Breast epithelium (tissue), 4 donors: ENCODE results near the gene GRIN2B. TPM values are rescaled to one million over a fixed set of nuclear protein-coding genes. Genes with fewer than 3 reads are reported as not detected.

ENCODE experiments used
- DNase-seq, 2 donors: peaks; one replicate each; pipeline ENCODE4 v3.0.0-alpha.2; 2019; ENCODE audit warnings: low spot score in 2 of 2
- H3K27ac ChIP-seq, 2 donors: fragments of 200-600 bp; sonication (generic) in 1 of 2; one replicate each; pipeline ENCODE4 v1.5.1; 2016 to 2019; ENCODE audit warnings: mild to moderate bottlenecking in 1 of 2
- H3K27me3 ChIP-seq, 2 donors: fragments of 200-600 bp; sonication (generic) in 1 of 2; one replicate each; pipeline versions ENCODE4 v1.5.1 to v1.6.0; 2017 to 2019; ENCODE audit warnings: control low read depth in 1 of 2, mild to moderate bottlenecking in 1 of 2
- H3K36me3 ChIP-seq: fragments of 200-600 bp; one replicate; pipeline ENCODE4 v1.5.1; 2019
- H3K4me1 ChIP-seq, 2 donors: fragments of 200-600 bp; sonication (generic); one replicate each; pipeline ENCODE4 v1.5.1; 2016 to 2019; ENCODE audit warnings: control low read depth in 1 of 2
- H3K4me3 ChIP-seq, 3 donors: fragments of 200-600 bp; sonication (generic); 1 replicate in 2 of 3; 2 replicates in 1 of 3; pipeline ENCODE4 v1.5.1; 2016 to 2019; ENCODE audit warnings: mild to moderate bottlenecking in 3 of 3, moderate library complexity in 2 of 3
- H3K9me3 ChIP-seq, 2 donors: fragments of 200-600 bp; sonication (generic) in 1 of 2; one replicate each; pipeline ENCODE4 v1.5.1; 2016 to 2019; ENCODE audit warnings: control low read depth in 1 of 2
- CTCF ChIP-seq, 3 donors: fragments of 450-650 bp; IDR thresholded peaks; one replicate each; pipeline ENCODE4 v1.5.1; 2016 to 2017; ENCODE audit warnings: antibody characterized with exemption in 3 of 3, mild to moderate bottlenecking in 3 of 3, moderate library complexity in 3 of 3
- POLR2A ChIP-seq: fragments of 450-650 bp; IDR thresholded peaks from one replicate; pipeline ENCODE4 v1.6.1; 2016; ENCODE audit warnings: antibody characterized with exemption, mild to moderate bottlenecking, moderate library complexity
- POLR2AphosphoS5 ChIP-seq, 3 donors: sonication (generic); formaldehyde crosslinking; IDR thresholded peaks; one replicate each; pipeline ENCODE4 v1.6.1; 2017; ENCODE audit warnings: antibody characterized with exemption in 3 of 3
- intact Hi-C: fragments of 100-400 bp; cut with DNase I; formaldehyde crosslinking; loops from one replicate; pipeline ENCODE4 v1.15.1; 2023; ENCODE audit warnings: low total_unique reads
- total RNA-seq, 3 donors: library from RNA; depleted of rRNA; stranded (reverse); fragments of >200 nt; gene quantifications; one replicate each; pipeline ENCODE4 v1.1.0, GENCODE V29; 2016

GRIN2B gene
- total RNA-seq, 3 donors from 2014 or later: 0.16 to 3.3 (median 0.59) TPM

- peaks cover 0 to 15% of the 10 kb centered on the region in 2 donors for H3K27me3 ChIP-seq
- no peak for DNase-seq
- no peaks in the 10 kb centered on the region for H3K9me3 ChIP-seq
- H3K36me3 ChIP-seq: no peaks in the 10 kb centered on the region
- H3K4me1 ChIP-seq: no peaks in the 10 kb centered on the region
- no peak overlapping the region for H3K27ac ChIP-seq
- intact Hi-C loops: no loop called here
- no peak overlapping the region for H3K4me3 ChIP-seq
- TF ChIP-seq POLR2AphosphoS5 (IDR thresholded peaks at IDR 0.05): no peak
- TF ChIP-seq POLR2A: no peak
- TF ChIP-seq CTCF (IDR thresholded peaks at IDR 0.05): no peak
Measured at GRCh38 chr12:13973996-13974395, 7.4 kb downstream of the GRIN2B start.

DNA sequence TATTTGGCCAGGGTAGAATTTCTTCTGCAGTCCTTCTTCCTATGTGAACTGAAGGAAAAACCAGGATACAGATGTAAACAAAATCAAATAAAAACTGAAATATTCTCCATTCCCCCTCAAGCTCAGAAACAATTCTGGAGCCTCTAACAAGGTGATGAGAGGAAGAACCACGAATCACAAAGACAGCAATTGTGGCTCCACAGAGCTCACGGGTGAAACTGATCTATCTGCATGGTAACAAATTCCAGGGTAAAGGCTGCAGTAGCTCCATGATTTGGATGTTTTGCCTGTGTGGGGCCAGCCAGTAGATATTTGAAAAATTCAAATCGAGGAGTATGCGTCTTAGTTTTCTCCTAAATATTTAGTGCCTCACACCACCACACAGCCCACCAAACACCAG is 10.6 kb downstream of the GRIN2B start:
- DNase-seq: no peak
- intact Hi-C loops: no loop called here
- Histone ChIP-seq H3K9me3 (no peaks in the 10 kb centered on the region), H3K4me3 (no peak overlapping the region), H3K36me3 (no peaks in the 10 kb centered on the region), H3K4me1 (no peaks in the 10 kb centered on the region), H3K27ac (no peak overlapping the region), H3K27me3 (no peaks in the 10 kb centered on the region)
- TF ChIP-seq POLR2A: no peak
- TF ChIP-seq POLR2AphosphoS5 (IDR thresholded peaks at IDR 0.05): no peak
- TF ChIP-seq CTCF (IDR thresholded peaks at IDR 0.05): no peak

- DNase-seq: no peak
- intact Hi-C loops: no loop called here
- no peak for TF ChIP-seq POLR2A
- TF ChIP-seq POLR2AphosphoS5 (IDR thresholded peaks at IDR 0.05): no peak
- TF ChIP-seq CTCF (IDR thresholded peaks at IDR 0.05): no peak
- no peaks in the 10 kb centered on the region for H3K4me1 ChIP-seq
- H3K27ac ChIP-seq: no peak overlapping the region
- H3K4me3 ChIP-seq: no peak overlapping the region
- H3K9me3 ChIP-seq: no peaks in the 10 kb centered on the region
- peaks cover 0 to 10% of the 10 kb centered on the region in 2 donors for H3K27me3 ChIP-seq
- no peaks in the 10 kb centered on the region for H3K36me3 ChIP-seq
Measured at GRCh38 chr12:13968281-13968680, 13.1 kb downstream of the GRIN2B start.

DNA sequence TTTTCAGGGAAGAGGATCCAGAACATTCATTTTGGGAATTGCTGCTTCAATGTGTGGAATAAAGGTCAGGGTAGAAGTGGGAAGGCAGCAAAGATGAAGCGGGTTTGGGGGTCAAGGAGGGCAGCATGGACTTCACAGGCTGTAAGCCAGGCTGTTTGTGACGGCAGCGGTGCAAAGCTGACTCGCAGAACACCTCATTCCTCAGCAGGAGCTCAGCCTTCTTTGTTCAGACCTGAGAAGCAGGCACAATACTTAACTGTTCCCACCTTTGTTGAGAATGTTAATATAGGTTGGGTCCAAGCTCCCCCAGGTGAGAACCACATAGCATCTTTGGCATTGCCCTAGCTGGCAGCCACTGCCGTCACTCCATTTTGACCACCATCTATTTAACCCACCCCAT is 16.7 kb downstream of the GRIN2B start:
- intact Hi-C loops: no loop called here
- Histone ChIP-seq H3K4me1 (no peaks in the 10 kb centered on the region), H3K27me3 (peaks cover 0 to 29% of the 10 kb centered on the region in 2 donors), H3K36me3 (no peaks in the 10 kb centered on the region), H3K4me3 (no peak overlapping the region), H3K27ac (no peak overlapping the region), H3K9me3 (no peaks in the 10 kb centered on the region)
- TF ChIP-seq CTCF (IDR thresholded peaks at IDR 0.05): no peak
- no peak for TF ChIP-seq POLR2A
- no peak for TF ChIP-seq POLR2AphosphoS5 (IDR thresholded peaks at IDR 0.05)
- no peak for DNase-seq

DNA sequence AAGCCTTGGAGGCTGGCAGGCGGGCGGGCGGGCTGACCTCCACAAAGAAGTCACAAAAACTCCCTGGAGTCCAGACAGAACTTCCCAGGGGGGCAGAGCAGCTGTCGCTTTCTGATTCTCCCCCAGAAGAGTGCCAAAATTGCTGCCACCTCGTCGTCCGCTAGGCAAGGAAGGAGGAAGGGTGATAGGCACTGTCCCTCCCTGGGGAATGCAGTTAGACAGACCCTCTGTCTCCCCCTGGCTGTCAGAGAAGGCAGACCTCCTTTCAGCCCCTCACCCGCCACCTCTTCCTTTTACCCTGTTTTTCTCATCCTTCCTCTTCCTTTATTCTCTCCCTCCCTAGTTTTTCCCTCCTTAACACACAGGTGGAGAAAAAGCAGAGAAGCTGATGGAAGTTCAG is 18.7 kb downstream of the GRIN2B start:
- no peak for TF ChIP-seq POLR2A
- TF ChIP-seq POLR2AphosphoS5 (IDR thresholded peaks at IDR 0.05): no peak
- no peaks in the 10 kb centered on the region for H3K4me1 ChIP-seq
- no peaks in the 10 kb centered on the region for H3K36me3 ChIP-seq
- peaks cover 0 to 37% of the 10 kb centered on the region in 2 donors for H3K27me3 ChIP-seq
- no peak overlapping the region for H3K27ac ChIP-seq
- no peaks in the 10 kb centered on the region for H3K9me3 ChIP-seq
- no peak overlapping the region for H3K4me3 ChIP-seq
- DNase-seq: no peak
- intact Hi-C loops: no loop called here

DNA sequence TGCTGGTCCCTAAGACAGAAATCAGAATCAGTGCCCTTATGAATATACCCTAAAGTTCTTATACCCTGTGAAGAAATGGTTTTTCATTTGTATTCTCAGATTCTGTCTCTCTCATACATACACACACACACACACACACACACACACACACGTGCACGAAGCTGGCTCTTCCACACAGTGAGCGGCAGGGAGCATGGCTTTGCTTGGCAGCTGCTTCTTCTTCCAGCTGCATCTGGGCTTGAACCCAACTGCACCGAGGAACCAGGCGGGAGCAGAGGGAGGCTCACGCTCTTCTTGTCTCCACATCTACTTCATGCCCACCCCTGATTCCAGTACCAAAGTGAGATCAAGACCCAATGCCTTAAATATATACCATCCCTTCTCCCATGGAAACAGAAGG is 19.4 kb downstream of the GRIN2B start:
- Histone ChIP-seq H3K9me3 (no peaks in the 10 kb centered on the region), H3K4me3 (no peak overlapping the region), H3K36me3 (no peaks in the 10 kb centered on the region), H3K27ac (no peak overlapping the region), H3K27me3 (peaks cover 0 to 43% of the 10 kb centered on the region in 2 donors), H3K4me1 (no peaks in the 10 kb centered on the region)
- DNase-seq: no peak
- intact Hi-C loops: no loop called here
- no peak for TF ChIP-seq CTCF (IDR thresholded peaks at IDR 0.05)
- TF ChIP-seq POLR2A: no peak
- TF ChIP-seq POLR2AphosphoS5 (IDR thresholded peaks at IDR 0.05): no peak
